Activated CD8-positive, alpha-beta memory T cell treated with anti-CD3 and anti-CD28 coated beads for 4 hours (primary cell): ENCODE measurements around the gene PTPRN2.
"Not testable (repeated sequence)": the region's sequence is repeated elsewhere in the genome, so short reads cannot be mapped to it uniquely, and the experiment has no call there.

Experiments
- DNase-seq, 2 donors: peaks; one replicate each; pipeline ENCODE4 v3.0.0-alpha.2; 2020; ENCODE audit warnings: low read depth in 2 of 2

PTPRN2 gene

DNA sequence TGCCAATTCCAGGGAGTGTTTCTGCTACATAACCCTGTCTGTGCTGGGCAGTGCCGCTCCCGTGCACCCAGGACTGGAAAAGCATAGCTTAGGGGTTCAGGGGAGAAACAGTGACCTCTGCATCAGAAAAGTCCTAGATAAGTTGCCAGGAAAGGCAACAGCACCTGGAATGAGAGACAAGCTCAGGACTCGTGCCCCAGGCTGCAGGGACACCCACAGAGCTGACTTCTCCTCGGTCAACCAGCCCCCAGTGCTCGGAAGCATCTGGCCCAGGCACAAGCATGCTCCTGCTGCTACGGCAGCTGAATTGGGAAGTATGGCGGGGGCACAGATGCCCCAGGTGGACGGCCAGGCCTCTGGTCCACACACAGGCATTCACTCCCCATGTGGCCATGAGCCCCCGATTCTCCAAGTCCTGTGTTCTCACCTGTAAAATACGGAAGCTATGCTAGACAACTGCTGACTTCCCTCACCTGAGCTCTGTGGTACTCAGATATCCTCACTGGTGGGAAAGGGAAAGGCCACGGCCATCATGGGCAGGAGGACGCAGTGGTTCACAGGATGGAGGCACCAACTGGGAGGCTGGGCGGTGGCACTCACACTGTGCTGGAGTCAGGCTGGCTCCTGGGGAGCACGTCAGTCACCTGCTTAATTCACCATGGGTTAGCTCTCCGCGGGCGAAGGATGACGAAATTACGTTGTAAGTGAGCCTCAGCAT lies 220.5 kb downstream of the PTPRN2 start:
- no peak for DNase-seq

DNA sequence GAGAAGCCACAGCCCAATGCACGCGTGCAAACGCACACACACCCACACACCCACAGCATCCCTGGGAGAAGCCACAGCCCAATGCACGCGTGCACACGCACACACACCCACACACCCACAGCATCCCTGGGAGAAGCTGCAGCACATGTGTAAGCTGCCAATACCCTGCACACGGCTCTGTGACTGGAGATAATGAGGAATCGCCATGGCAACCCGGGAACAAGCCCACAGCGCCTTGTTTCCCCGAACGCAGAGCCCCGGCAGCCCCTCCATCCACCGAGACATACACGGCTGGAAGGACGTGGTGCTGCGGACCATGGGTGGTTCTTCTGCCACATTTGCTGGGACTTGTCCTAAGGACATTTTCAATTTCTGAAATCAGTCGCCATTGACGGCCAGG lies 221.3 kb downstream of the PTPRN2 start:
- DNase-seq, result no peak

- no peak for DNase-seq
These were observed 222.4 kb downstream of the PTPRN2 start for GRCh38 chr7:158365267-158365666.

DNA sequence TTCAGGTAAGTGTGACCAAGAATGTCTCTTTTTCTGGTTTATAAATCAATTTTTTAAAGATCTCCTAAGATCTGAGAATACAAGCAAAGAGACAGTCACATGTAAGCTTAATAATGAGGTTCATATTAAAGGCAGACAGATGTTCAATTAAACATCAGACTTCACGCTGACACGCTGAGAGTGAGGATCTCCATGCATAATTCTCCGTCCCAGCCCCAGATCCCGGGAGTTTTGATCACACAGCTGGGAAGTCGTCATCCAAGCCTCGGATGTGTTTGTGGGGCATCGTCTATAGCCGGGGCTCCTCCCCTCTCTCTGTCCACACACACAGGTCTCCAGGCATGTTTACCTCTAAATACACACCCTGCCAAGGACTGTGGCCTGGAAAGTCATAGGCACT lies 223.2 kb downstream of the PTPRN2 start:
- no peak for DNase-seq

DNA sequence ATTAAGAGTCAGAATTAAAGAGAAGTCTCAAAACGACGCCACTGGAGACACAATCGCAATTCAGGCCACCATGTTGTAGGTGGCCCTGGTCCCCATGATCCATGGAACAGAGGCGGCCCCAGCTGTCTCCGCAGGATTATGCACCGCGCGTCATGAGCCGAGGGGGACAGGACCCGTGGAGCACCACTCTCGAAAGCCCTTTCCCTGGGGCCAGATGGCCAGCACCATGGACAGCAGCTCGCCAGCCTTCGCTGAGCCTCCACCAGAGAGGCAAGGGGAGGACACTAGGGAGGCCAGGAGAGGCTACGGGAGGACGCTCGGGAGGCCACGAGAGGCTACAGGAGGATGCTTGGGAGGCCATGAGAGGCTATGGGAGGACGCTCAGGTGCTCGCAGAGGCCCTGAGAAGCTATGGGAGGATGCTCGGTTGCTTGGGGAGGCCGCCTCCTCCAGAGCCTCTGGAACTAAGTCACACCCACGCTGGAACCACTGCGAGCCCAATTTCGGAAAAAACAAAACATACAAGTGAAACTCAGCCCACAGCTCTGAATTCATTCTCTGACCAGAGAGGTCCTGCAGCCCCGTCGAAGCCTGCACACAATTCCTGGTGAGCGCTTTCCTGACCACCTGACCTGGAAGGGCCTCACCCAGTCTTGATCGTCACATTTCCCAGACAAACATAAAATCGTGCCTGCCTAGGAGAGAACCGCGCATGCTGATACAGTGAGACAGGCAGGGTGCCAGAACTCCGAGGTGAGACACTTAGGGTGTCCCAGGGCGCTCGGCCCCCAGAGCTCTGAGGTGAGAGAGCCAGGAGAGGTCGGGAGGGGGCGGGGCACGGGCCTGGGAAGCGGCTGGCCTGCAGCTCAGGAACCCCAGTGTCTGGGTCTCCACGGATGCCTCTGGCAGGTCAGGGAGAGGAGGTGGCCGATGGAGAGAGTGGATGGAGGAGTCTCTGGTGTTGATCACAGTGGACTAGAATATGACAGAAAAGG lies 224.4 kb downstream of the PTPRN2 start:
- no peak for DNase-seq

DNA sequence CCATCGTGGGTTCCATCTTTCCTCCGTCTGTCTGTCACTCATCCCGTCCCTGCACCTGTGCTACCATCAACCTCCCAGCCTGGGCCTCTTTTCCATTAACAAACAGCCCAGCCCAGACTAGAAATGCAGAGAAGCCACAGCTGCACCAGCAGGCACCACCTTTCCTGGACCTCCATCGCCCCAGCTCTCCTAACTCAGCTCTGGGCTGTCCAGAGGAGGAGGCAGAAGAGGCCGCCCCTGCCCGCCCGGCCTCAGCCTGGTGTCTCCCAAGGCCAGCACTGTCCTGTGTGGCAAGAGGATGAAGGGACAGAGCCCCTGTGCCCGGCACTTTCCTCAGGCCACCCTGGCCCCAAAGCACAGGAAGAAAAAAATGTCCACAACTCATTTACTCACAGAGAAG lies 225.6 kb downstream of the PTPRN2 start:
- DNase-seq, result no peak

- DNase-seq, result no peak
These were observed 226.2 kb downstream of the PTPRN2 start for GRCh38 chr7:158361326-158361946.

DNA sequence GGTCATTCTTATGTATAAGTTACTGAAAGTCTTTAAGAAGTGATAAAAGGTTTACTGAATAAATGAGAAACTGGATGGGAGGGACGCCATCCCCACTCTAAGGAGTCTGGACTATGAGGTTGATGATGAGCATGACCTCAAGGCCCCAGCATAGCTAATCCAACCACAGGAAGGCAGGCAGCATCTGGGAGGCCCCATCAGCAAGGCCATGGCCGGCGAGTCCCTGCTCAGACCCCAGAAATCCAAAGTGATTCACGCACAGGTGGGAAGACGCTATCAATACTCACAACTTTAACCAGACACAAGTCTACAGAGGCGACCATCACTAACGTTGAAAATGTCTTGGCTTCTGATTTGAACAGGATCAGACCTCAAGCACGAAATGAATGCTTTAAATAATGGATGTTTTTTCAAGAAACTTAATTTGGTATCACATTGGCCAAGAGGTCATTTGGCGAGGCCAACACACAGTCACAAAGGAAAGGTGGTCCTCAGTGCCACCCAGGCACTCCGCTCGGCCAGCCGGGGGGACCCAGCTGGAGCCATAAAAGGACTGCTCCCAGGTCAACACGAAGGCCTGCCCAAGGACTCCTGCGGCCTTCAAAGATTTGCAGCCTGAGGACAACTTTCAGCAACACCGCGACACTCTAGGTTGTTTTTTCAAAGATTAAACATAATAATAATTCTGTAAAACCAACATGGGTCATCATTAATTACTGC lies 228.5 kb downstream of the PTPRN2 start:
- no peak for DNase-seq

DNA sequence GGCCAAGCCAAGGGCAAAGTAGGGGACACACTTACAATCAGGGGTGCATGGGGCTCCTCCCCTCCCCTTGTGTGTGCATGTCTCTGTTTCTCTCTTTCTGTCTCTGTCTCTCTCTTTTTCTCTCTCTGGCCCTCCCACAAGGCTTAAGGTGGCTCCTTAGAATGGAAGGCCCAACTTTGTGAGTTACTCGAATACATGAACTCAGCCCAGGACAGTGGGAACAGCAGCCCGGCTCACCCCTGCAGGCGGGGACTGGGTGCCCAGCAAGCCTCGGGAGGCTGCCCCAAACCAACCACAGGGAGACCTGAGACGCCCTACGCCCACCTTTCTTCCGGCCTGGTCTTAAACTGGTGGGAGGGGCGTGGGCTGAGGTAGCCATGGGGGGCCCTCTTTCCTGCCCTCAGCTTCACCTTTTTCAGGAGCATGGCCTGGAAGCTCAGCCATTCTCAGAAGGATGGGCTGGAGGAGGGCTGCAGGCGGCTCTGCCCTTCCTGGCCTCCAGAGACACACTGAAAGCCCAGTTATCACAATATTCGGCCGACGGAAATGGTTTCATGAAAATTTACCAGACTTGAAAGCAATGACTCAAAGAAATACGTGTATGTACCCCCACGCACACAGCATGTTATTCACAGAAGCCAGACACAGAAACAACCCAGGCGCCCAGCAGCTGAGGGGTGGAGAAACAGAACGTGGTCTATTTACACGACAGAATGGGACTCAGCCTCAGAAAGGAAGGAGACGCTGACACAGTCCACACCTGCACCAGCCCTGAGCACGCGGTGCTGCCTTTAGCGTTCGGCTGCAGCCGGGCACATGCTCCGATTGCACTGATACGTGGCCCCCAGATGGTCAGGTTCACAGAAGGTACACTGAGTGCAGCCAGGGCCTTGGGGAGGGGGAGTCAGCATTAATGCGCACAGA lies 229.5 kb downstream of the PTPRN2 start:
- no peak for DNase-seq

DNA sequence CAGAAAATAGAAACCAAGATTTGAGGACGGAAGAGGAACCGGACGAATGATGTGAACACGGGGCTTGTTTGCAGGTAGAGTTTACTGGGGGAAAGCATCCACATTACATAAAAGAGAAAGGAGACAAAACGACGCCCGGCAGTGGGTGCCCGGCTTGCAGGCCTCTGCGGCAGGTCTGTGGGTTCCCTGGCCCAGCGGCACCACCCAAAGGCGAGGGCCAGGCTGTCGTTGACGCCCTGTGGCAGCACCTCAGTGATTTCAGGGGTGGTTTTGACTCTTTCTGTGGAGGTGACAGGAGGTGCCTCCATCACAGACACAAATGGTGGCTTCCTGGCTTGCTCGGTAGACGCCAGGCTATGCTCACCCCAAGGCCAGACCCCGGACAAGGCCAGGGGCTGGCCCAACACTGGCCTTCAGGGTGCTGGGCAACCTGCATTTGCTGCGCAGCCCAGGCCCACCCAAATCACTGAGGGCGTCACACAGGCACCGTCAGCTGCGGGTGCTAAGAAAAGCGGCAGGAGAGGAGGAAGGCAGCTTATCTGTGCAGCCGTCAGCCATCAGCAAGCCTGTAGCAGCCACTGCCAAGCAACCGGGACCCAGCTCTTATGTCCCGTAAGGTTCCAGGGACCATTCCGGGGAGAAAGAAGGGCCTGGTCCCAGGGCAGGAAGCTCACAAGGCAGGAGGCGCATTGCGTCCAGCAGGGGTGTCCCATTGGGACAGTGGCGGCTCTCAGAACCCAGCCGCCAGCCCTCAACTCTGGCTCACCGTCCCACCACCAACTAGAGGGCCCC lies 230.3 kb downstream of the PTPRN2 start:
- no peak for DNase-seq

- no peak for DNase-seq
These were observed 231.2 kb downstream of the PTPRN2 start for GRCh38 chr7:158356454-158356853.

GRCh38 chr7:158355456-158356065 lies 232.1 kb downstream of the PTPRN2 start:
- DNase-seq, result no peak

DNA sequence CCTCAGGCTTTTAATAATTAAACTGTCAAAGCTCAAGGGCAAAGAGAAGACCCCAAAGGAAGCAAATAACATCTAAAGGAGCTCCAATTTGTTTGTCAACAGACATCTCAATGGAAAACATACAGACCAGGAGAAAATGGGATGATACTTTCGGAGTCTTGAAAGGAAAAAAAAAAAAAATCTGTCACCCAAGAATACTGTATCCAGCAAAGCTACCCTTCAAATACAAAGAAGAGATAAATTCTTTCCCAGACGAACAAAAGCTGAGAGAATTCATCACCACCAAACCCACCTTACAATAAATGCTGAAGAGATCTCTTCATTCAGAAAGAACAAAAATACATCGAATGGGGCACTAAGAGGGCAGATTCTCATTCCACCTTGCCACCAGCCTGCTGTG lies 232.8 kb downstream of the PTPRN2 start:
- no peak for DNase-seq

GRCh38 chr7:158353606-158354570 lies 233.7 kb downstream of the PTPRN2 start:
- no peak for DNase-seq

DNA sequence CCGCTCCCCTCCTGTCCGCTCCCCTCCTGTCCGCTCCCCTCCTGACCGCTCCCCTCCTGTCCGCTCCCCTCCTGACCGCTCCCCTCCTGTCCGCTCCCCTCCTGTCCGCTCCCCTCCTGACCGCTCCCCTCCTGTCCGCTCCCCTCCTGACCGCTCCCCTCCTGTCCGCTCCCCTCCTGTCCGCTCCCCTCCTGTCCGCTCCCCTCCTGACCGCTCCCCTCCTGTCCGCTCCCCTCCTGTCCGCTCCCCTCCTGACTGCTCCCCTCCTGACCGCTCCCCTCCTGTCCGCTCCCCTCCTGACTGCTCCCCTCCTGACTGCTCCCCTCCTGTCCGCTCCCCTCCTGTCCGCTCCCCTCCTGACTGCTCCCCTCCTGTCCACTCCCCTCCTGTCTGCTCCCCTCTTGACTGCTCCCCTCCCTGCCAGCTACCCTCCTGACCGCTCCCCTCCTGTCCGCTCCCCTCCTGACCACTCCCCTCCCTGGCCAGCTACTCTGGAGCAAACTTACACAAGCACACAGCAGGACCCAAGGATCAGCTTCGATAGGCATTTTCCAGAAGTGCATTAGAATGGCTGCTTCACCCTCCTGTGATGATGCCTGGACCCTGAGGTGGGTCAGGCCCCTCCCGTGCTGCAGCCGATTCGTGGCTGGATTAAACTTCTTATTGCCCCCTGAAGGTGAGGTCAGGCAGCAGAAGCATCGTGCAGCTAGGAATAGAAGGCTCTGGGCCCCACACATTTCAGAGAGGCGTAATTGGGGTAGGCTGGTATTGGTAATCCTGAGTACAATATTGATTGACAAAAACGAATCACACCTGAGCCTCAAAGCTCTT lies 235.5 kb downstream of the PTPRN2 start:
- not testable (repeated sequence) for DNase-seq

DNA sequence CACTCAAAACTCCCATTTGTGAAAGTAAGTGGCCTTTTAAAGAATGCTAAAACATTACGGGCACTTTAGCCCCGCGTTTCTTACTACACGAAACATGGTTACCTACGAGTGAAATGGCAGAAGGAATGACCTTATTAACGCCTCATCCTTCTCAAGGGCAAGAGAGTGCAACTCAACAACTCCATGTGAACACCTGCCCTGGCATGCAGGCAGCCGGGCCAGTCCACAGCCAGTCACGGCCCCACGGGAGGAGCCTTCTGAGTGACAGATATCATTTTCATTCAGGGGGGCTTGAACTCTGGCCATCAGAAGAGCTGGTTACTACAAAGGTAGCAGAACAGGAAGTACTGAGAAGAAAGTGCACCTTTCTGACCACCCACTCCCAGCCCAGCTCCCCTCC lies 236.1 kb downstream of the PTPRN2 start:
- no peak for DNase-seq

DNA sequence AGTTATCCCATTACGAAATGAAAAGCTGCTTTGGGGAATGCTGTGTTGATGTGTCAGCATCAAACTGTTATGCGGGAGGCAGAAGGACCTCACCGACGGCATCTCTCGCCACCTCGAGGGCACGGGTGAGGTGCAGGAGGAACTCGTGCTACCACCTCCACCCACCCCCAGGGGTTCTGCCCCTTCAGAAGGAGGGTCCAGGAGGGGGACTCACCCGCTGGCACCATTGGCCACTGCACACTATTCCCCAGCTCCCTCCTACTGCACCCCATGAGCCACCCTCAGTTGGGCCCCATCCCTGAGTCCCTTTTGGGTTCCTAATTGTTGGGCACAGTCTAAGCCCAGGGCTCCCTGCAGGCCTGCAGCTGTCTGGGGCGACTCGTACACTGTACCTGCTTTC lies 236.6 kb downstream of the PTPRN2 start:
- DNase-seq, result no peak
